ENCODE data around the gene TLN1.

The TLN1 gene

DNA sequence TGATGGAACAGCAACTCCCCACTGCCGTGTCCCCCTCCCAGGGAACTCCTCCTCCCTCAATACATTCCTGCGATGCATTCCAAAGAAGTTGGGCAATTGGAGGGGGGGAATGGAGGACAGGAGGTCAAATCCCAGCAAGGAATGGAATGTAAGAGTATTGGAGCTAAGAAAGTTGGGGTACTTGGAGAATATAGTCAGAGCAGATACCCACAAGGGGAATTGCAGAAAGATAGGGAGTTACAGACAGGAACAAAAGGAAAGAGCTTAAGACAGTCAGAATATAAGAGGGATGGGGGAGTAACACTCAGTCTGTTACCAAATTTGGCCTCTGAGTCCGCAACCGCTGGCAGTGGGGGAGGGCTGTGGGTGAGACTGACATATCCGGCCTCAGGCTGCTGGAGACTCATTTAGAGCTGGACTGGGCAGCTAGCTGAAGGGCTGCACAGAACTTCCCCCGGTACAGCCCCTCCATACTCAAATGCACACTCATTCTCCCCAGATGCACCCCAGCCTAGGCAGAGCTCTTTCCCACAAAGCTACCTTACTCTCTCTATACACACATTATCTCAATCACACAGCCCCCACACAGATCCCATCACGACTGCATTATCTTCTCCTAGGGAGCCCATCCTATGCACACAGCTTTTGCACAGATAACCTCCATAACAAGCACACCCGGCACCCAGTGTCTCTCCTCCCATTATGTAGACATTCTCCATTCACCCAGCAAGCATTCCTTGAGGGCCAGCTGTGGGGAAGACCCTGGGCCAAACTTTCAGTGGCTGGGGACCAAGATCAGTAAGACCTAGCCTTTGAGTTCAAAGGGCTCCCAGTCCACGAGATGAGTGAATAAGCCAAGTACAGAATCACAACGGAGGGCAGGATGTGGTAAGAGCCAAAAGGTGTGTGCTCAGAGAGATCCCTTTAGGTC lies 3.7 kb downstream of the TLN1 start:
- TF ChIP-seq GATA3 (IDR thresholded peaks at IDR 0.05; ENCODE audit: low read depth, low read length) = no peak
- TF ChIP-seq GATA2 (IDR thresholded peaks at IDR 0.05; ENCODE audit: low read depth, low read length) = no peak

DNA sequence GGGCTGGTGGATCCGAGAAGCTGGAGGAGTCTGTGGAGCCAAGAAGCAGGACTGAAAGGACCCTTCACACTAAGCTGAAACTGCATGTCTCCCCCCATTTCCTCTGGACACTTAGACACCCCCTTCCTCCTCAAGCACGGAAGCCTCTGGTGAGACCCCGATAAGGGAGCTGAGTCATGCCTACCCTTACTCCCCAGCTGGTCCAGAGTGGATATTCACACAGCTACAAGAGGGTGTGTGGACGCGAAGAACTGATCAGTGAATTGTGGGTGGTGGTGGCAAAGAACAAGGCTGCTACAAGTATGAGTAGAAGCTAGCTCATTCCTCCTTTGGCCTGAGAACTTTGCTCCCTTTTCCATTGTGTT lies 4.3 kb downstream of the TLN1 start:
- TF ChIP-seq GATA2 (IDR thresholded peaks at IDR 0.05; ENCODE audit: low read depth, low read length) (no peak), GATA3 (IDR thresholded peaks at IDR 0.05; ENCODE audit: low read depth, low read length) (no peak)

DNA sequence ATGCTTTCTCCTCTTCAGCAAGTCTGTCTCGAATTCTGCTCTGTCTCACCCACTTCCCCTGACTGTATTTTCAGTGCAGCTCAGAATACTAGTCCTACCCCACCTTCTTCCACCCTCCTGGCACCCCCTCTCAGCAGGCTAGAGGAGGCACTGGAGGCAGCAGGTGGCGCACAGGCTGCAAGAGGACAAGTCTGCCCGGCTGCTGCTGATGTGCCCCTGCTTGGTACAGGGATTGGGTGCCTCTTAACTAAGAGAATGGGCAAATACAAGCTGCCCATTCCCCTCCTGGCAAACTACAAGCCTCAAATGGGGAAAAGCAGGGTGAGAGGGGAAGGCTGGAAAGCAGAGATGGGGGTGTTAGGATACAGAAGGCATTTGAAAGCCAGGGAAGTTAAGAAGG lies 5.1 kb downstream of the TLN1 start:
- TF ChIP-seq GATA3 (IDR thresholded peaks at IDR 0.05; ENCODE audit: low read depth, low read length) (no peak), GATA2 (IDR thresholded peaks at IDR 0.05; ENCODE audit: low read depth, low read length) (no peak)

DNA sequence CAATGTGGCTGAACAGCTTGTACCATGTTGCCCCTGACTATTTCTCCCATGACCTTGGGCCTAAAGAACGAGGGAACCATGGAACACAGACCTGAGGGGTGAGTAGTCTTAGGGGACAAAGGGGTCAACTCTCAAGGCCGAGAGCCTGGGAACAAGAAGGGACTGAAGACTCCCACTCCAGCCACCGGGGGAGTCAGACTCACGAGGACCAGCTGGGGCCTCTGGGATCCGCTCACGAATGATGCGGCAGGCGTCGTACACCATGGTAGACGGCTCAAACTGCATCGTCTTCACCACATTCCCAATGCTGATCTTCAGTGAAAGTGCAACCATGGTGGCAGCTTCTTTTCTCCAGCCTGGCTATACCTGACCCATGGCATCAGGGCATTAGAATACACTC lies 6.6 kb downstream of the TLN1 start:
- TF ChIP-seq GATA3 (IDR thresholded peaks at IDR 0.05; ENCODE audit: low read depth, low read length) (no peak), GATA2 (IDR thresholded peaks at IDR 0.05; ENCODE audit: low read depth, low read length) (no peak)

DNA sequence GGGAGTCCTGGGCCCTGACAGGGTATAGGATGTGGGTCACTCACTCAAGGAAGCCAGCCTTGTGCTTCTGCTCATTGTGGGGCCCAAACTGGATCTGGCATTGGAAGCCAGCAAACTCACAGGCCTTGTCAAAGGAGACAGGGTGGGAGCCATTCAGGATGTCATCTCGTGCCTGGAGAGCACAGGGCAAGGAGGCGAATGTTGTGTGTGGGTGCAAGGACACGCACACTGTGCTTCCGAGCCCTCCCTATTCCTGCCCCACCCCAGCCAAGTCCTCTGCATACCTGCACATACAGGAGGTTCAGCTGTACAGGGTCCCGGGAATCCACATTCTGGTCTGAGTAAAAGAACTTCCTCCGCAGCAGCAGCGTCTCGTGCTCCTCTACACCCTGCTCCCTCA lies 8.1 kb downstream of the TLN1 start:
- TF ChIP-seq GATA3 (IDR thresholded peaks at IDR 0.05; ENCODE audit: low read depth, low read length) = no peak
- TF ChIP-seq GATA2 (IDR thresholded peaks at IDR 0.05; ENCODE audit: low read depth, low read length) = no peak

DNA sequence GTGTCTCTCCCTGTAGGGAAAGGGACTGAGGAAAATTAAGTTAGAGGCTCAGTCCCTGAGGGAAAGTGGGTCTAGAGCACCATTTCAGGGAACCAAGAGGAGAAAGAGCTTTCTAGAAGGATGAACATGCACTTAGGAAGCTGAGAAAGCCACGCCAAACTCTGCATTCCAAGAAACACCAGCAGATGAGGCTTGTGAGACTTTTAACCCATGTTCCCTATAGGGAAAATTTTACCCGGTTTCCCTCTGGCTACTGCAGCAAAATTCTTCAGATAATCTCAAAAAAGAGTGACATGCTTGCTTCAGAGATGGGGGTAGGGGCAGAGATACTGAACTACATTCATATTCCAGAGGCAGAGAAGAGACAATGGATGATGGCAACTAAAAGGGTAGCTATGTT lies 8.6 kb downstream of the TLN1 start:
- no peak for TF ChIP-seq GATA3 (IDR thresholded peaks at IDR 0.05; ENCODE audit: low read depth, low read length)
- TF ChIP-seq GATA2 (IDR thresholded peaks at IDR 0.05; ENCODE audit: low read depth, low read length) = no peak

DNA sequence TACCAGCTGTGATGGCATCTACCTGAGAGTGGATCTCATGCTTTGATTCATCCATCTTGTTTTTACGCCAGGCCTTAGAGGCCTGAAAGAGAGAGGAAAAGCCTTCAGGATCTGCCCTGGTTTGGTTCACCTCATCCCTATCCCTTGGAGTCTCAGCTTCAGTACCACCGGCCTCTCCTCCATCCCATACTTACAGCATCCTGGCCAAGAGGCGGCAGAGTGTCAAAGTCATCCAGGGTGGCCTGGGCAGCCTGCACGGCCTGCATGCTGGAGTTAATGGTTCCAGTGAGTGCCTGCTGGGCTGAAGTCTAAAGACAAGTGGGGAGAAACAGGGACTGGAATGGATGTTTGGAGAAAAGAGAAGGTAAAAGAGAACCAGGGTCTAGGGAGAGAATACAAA lies 12.4 kb downstream of the TLN1 start:
- no peak for TF ChIP-seq GATA2 (IDR thresholded peaks at IDR 0.05; ENCODE audit: low read depth, low read length)
- TF ChIP-seq GATA3 (IDR thresholded peaks at IDR 0.05; ENCODE audit: low read depth, low read length) = no peak

DNA sequence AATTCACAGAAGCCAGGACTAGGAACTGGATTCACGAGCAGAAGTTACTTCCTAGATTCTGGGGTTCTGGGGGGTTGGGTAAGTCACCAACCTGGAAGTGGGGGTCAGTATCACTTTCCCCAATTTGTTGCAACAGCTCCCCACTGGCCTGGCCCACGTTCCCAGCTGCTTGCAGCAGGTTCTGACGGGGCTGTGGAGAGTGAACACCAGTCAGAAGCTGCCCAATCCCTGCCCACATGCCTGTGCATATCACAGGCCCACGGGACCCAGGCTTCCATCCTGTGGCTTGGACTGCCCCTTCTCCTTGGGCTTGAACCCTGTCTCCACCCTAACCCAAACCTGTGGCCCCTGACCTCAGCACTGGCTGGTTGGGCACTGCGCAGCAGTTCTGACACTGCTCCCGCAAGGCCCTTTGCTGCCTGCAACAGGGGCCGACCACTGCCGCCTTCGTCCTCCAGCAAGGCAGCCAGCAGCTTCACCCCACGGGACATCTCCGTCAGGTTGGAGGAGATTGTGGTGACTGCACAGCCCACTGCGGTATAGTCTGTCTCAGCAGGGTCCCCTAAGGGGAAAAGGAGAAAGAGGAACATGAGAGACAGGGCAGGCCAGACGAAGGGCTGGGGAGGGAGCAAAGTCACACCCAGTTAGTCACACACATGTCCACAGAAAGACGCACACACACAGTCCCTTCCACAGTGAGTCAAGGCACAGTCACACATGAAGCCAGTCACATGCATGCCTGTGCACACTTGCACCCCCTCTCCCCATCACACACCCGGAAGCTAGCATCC lies 13.1 kb downstream of the TLN1 start:
- TF ChIP-seq GATA2 (IDR thresholded peaks at IDR 0.05; ENCODE audit: low read depth, low read length) = no peak
- TF ChIP-seq GATA3 (IDR thresholded peaks at IDR 0.05; ENCODE audit: low read depth, low read length) = no peak

DNA sequence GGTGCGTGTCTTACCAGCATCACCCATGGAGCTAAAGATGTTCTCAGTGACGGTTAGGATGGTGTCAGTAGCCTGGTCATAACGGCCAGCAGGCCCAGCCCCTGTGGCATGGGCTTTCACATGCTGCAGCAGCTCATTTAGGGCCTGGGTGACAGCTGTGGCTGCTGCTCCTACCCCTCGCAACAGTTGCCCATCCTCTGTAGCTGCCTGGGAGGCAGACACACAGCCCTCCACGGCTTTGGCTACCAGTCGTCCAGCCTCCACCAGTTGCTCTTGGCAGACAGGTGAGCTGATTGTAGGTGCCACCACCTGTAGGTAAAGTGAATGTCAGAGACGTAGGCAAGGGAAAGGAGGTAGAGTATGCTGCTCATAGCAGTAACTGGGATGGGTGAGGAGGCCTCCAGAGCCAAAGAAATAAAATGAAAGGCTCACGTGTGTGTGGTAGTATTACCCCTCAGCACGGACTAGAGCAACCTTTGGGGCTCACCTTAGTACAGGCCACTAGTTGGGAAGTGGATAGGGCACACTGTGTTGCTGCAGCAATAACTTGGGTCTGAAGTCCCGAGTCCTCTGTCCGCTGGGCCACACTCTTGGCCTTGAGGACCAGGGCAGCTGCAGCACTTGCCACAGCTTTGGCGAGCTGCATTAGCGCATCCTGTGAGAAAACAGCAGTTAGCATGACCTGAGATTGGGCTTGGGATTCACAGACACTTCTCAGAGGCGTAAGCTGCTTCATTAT lies 14.7 kb downstream of the TLN1 start:
- no peak for TF ChIP-seq GATA2 (IDR thresholded peaks at IDR 0.05; ENCODE audit: low read depth, low read length)
- TF ChIP-seq GATA3 (IDR thresholded peaks at IDR 0.05; ENCODE audit: low read depth, low read length) = no peak

DNA sequence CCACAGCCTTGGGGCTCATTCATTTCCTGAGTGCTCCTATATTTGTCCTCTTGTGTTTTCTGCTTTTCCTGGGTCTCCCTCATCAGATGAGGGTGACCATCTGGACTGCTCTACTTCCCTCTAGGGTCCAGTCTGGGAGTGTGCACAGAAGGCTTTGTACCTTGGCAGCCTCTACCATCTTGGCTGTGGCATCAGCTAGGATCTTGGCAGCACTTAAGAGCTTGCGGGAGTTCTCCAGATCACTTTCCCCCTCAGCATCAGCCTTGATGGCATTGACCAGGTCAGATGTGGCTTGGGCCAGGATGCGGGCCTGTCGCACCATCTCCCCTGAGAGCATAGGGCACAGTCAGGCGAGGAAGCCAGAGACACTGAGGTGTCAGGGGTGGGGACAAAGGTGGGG lies 15.8 kb downstream of the TLN1 start:
- no peak for TF ChIP-seq GATA3 (IDR thresholded peaks at IDR 0.05; ENCODE audit: low read depth, low read length)
- no peak for TF ChIP-seq GATA2 (IDR thresholded peaks at IDR 0.05; ENCODE audit: low read depth, low read length)

DNA sequence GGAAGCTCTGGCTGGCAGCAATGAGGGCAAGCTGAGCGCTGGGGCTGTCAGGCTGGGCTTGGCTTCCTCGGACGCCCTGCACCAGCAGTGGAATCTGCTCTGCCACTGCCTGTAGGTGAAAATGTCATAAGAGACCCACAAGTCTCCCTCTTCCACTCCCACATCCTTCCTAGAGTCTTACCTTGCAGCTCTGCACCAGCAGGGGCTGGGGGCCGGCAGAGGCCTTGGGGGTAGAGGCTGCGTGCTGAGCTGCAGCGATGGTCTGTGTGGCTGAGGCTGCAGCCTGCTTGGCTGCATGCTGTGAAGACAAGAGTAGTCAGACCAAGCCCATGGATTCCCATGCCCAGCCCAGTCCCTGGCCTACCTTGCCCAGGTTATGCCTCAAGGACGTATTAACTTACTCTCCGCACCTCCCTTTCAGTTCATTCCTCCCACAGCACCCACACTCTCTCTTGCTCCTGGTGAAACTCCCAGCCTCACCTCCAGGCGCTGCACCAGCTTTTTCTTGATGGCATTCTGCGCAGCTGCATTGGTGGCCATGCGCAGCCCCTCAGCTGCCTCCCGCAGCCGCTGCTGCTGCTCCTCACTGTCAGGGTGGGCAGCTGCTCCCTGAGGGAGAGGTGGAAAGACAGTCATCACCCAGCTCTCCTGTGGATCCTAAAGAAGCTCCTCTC lies 17.3 kb downstream of the TLN1 start:
- TF ChIP-seq GATA2 (IDR thresholded peaks at IDR 0.05; ENCODE audit: low read depth, low read length) (no peak), GATA3 (IDR thresholded peaks at IDR 0.05; ENCODE audit: low read depth, low read length) (no peak)

DNA sequence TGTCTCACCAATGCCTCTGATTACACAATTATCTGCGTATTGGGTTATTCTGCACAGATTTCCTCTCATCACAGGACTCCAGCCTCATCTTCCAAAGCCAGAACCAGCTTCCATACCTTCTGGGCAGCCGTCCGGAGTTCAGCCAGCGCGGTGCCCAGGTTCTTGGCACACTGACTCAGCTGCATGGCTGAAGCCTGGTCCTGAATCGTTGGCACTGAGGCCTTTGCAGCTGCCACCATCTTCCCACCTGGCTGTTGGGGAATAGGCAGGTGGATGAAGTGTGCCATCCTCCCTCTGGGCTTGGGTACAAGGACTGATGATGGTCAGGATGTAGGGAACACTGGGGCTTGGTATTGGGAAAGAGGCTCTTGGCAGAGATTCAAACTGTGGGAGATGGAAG lies 17.9 kb downstream of the TLN1 start:
- TF ChIP-seq GATA2 (IDR thresholded peaks at IDR 0.05; ENCODE audit: low read depth, low read length) (no peak), GATA3 (IDR thresholded peaks at IDR 0.05; ENCODE audit: low read depth, low read length) (no peak)

DNA sequence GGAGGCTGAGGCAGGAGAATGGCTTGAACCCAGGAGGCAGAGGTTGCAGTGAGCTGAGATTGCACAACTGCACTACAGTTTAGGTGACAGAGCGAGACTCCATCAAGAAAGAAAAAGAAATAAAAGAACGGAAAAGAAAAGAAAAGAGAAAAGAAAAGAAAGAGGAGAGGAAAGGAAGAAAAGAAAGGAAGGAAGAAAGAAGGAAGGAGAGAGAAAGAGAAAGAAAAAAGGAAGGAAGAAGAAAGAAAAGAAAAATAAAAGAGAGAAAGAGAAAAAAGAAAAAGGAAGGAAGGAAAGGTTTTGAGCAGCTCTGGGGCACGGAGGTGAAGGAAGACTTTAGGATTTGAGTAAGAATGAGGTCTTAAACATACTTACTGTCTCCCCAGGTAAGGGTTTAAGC lies 18.4 kb downstream of the TLN1 start:
- no peak for TF ChIP-seq GATA3 (IDR thresholded peaks at IDR 0.05; ENCODE audit: low read depth, low read length)

All from SH-SY5Y (cell line).